ENCODE results near the gene KRT6B.

KRT6B gene

GRCh38 chr12:52436000-52436827 is 15.7 kb downstream of the KRT6B start:
- DNase-seq (ENCODE audit: low read depth): no peak

GRCh38 chr12:52435659-52435999 is 16.3 kb downstream of the KRT6B start:
- DNase-seq (ENCODE audit: low read depth): no peak

DNA sequence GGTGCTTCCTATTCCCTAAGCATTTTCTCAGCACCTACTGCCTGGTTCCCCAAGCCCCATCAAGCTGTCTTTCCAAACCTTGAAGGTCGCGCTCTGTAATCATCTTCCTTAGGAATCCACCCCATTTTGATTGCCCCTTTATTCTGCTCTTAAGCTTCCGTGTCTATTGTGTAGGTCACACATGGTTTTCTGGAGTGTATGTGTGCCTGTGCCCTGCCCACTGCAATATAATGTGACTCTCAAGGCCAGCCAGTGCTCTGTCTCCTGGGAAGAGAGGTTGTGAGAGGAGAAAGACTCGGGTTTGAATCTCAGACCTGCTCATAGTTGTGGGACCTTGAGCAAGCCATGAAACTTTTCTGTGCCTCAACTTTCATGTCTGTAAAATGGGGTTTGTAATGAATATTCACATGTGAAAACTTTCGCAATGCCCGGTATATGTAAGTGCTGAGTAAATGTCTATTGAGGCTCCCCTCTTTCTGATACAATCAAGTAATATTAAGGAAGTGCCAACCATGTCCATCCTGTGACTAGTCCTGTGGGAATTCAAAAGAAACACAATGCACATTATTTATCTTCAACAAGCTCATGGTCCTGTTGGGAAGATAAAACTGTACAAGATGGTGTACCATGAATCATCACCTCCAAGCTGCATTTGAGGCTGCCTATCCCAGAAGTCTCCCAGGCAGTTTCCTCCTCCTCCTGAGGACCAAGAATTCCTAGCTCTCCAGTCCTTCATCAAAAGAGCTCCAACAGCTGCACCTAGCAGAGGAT is 17.0 kb downstream of the KRT6B start:
- no peak for DNase-seq (ENCODE audit: low read depth)

GRCh38 chr12:52434081-52434733 is 17.7 kb downstream of the KRT6B start, which contains the start of gene KRT75:
KRT75 (minus strand) TSS chr12:52434371; CDS start chr12:52434304, 67 bp downstream.
- no peak for DNase-seq (ENCODE audit: low read depth)

DNA sequence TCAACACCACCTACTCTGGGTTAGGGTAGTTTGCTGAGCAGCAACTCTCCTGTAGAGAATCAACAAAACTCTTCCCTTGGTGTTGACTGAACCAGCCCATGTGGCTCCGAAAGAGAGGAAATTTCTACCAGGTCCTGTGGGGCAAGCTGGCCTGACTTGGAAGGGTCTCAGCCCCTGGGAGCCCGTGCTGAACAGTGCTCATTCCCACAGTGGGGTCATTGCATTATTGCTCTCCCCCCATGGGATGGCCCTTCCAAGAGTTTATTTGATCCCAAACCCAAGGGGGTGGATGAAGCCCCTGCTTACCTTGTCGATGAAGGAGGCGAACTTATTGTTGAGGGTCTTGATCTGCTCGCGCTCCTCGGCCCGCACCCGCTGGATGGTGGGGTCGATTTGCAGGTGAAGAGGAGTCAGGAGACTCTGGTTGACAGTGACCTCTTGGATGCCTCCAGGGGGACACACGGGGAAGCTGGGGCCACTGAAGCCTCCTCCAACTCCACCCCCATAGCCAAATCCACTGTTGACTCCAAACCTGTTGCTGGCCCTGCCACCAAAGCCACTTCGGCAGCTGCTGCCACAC is 18.4 kb downstream of the KRT6B start:
- no peak for DNase-seq (ENCODE audit: low read depth)

GRCh38 chr12:52432559-52433207 is 19.3 kb downstream of the KRT6B start:
- no peak for DNase-seq (ENCODE audit: low read depth)

GRCh38 chr12:52428121-52428520 is 23.8 kb downstream of the KRT6B start:
- DNase-seq (ENCODE audit: low read depth): no peak

- no peak for DNase-seq (ENCODE audit: low read depth)
These were observed 24.9 kb downstream of the KRT6B start for GRCh38 chr12:52427083-52427482.

- no peak for DNase-seq (ENCODE audit: low read depth)
These were observed 25.9 kb downstream of the KRT6B start for GRCh38 chr12:52426034-52426433.

GRCh38 chr12:52425466-52425865 is 26.5 kb downstream of the KRT6B start:
- DNase-seq (ENCODE audit: low read depth): no peak

- no peak for DNase-seq (ENCODE audit: low read depth)
These were observed 28.1 kb downstream of the KRT6B start for GRCh38 chr12:52423661-52424500.

- DNase-seq (ENCODE audit: low read depth): no peak
These were observed 28.9 kb downstream of the KRT6B start for GRCh38 chr12:52423035-52423434.

DNA sequence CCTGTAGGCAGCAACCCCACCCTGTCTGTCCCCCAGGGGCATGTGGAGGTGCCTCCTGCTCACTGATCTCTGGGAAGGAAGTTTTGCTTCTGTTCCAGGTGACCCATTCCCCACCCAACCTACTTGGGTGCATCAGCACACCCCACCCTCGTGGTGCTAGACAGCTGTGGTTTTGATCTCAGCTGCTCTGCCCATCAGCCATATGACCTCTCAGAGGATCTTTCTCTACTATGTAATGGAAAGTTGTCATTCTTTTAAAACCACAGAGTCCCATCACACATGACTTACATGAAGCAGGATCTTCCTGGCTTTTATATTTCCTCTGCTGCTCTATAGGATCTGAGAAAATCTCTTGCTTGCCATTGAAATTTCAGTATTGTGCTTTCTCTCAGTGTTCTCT is 32.3 kb downstream of the KRT6B start:
- DNase-seq (ENCODE audit: low read depth): no peak

GRCh38 chr12:52418576-52419110 is 33.3 kb downstream of the KRT6B start:
- no peak for DNase-seq (ENCODE audit: low read depth)

DNA sequence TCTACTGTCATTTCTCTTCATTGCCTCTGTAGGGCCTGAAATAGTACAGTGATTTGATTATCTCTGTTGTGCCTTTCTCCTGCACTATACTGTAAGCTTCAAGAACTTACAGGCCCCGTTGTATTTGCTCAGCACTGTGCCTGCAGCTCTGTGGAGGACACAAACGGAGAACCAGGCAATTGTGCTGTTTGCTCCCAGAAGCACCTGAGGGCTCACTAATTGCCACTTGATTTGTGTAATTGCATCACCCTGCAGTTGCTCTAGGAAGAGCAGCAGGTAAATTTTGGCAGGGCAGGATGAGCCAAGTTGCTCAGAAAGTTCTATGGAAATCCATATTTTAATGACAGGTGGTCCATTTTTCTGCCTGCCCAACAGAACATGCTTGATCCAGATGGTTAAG is 34.2 kb downstream of the KRT6B start:
- DNase-seq (ENCODE audit: low read depth): no peak

GRCh38 chr12:52416795-52417194 is 35.2 kb downstream of the KRT6B start:
- DNase-seq (ENCODE audit: low read depth): no peak

DNA sequence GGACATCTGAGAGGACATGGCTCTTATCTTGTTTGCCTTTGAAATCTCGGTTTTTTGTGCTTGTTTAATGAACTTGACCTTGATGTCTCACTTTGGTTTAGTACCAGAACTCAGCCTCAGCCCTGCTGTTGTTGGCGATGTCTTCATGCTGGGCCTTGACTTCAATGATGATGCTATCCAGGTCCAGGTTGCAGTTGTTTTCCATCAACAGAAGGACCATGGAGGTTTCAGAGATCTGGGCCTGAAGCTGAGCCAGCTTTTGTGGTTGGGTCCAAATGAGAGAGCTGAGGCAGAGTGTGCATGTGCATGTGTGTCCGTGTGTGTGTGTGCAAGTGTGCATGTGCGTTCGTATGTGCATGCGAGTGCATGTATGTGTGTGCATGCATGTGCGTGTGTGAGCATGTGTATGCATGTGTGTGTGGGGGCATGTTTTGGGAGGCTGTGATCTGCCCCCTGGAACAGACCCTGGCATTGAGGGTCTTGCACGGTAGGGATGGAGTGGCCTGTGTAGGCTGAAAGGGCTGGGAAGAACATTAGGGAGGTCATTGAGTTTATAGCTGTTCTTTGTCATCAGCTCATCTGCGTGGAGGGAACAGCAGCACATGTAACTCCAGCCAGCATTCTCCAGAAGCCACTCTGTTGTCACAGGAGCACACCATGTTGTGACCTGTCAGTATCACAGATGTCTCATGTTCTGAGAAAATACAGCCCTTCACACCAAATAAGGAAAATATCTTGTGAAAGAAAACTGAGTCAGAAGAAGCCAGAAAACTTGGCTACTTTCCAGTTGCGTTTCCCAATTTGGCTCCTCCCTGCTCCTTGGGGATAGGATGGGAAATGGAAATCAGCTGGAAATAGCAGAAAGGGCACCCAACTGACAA is 35.8 kb downstream of the KRT6B start:
- DNase-seq (ENCODE audit: low read depth): no peak

DNA sequence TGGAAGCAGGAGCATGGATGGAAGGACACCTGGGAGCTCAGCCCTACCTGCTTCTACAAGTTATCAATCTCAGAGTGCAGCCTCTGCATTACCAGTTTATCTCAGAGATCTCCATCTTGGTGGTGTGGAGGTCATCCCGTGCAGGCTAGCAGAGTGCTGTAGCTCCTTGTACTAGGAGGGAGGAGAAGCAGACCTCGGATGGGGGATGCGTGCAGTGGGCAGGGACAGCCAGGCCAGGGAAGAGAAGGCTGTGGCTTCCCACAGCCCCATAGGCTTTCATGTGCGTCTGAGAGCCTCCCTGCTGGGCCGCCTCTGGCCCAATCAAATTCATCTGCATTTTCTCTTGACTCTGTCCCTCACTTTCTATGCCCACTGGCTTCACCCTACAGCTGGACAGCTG is 37.0 kb downstream of the KRT6B start:
- no peak for DNase-seq (ENCODE audit: low read depth)

DNA sequence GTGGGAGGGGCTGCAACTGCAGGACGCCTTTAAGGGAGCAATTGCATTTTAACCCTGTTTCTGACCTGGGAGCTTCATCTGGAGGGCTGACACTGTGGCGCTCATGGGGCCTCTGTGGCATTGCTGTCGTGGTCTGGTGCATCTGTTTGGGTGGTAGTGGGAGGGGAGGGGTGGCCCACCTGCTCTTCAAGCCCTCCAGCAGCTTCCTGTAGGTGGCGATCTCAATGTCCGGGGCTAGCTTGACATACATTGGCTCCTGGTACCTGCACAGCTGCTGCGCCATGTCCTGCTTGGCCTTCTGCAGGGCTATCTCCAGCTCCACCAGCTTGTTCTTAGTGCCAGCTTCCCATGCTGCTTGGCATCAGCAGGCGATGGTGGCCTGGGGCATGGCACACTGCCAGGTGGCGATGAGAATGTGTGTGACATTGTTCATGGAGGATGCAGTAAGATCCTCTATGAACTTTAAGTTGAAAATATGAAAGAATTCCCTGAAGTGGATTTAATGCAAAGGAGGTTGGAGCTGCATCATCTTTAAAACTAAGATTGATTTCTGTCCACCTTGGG is 38.1 kb downstream of the KRT6B start:
- no peak for DNase-seq (ENCODE audit: low read depth)

Measured in activated gamma-delta T cell treated with anti-CD3 and anti-CD28 coated beads, Interleukin-2, amount 50 U/mL, for 16 hours (primary cell).